ENCODE data around the gene PLXDC2.

The PLXDC2 gene

DNA sequence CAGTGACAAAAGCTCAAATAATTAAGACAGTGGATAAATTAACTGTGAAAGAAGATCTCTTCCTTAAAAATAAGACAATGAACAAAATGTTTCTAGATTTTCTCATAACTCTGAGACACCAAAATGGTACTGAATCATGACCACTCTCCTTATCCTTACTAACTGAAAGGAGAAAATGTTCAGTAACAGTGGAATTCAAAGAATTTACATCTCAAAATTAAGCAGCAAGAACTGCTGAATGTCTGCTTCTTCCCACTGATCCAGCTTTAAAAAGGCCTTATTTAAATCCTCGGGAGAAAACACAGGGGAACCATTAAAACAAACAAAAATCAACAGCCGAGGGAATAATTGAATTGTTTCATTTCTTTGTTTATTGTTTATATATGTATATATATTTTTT, 27.3 kb upstream of the PLXDC2 start:
- Histone ChIP-seq H3K4me3 (ENCODE audit: low read depth in 1 of 2, low read length in 2 of 2) (no peak overlapping the region), H3K9me3 (ENCODE audit: low read length) (no peaks in the 10 kb centered on the region), H3K4me1 (ENCODE audit: insufficient read depth, low read length) (no peaks in the 10 kb centered on the region), H3K36me3 (ENCODE audit: insufficient read depth, low read length) (no peaks in the 10 kb centered on the region), H3K27ac (ENCODE audit: low read depth, low read length) (no peak overlapping the region), H3K9ac (ENCODE audit: low read length) (no peak overlapping the region), H3K27me3 (ENCODE audit: control insufficient read depth in 1 of 2, insufficient read depth in 2 of 2, low read length in 2 of 2) (no peaks in the 10 kb centered on the region)

DNA sequence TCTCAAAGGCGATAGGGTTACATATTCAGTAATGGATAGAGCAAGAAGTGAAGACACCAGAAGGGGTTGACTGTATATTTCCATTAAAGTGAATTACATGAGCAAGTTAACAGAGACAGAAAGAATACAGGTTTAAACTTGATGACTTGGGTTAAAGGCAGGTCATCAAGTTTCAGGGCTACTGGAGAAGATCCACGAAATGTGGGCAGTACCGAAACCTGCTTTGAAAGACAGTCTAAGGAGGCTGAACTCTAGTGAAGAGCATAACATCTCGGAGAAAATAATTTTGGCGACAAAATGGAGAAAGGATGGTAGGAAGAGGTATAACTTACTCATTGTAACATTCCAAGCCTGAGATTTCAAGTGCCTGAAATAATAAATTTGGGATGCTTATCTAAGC, 26.6 kb upstream of the PLXDC2 start:
- Histone ChIP-seq H3K9ac (ENCODE audit: low read length) (no peak overlapping the region), H3K4me3 (ENCODE audit: low read depth in 1 of 2, low read length in 2 of 2) (no peak overlapping the region), H3K27me3 (ENCODE audit: control insufficient read depth in 1 of 2, insufficient read depth in 2 of 2, low read length in 2 of 2) (no peaks in the 10 kb centered on the region), H3K4me1 (ENCODE audit: insufficient read depth, low read length) (no peaks in the 10 kb centered on the region), H3K36me3 (ENCODE audit: insufficient read depth, low read length) (no peaks in the 10 kb centered on the region), H3K27ac (ENCODE audit: low read depth, low read length) (no peak overlapping the region), H3K9me3 (ENCODE audit: low read length) (no peaks in the 10 kb centered on the region)

GRCh38 chr10:19791032-19791431, 25.2 kb upstream of the PLXDC2 start:
- H3K4me1 ChIP-seq (ENCODE audit: insufficient read depth, low read length): no peaks in the 10 kb centered on the region
- H3K4me3 ChIP-seq (ENCODE audit: low read depth in 1 of 2, low read length in 2 of 2): no peak overlapping the region
- no peaks in the 10 kb centered on the region for H3K36me3 ChIP-seq (ENCODE audit: insufficient read depth, low read length)
- H3K27me3 ChIP-seq (ENCODE audit: control insufficient read depth in 1 of 2, insufficient read depth in 2 of 2, low read length in 2 of 2): no peaks in the 10 kb centered on the region
- no peak overlapping the region for H3K27ac ChIP-seq (ENCODE audit: low read depth, low read length)
- H3K9me3 ChIP-seq (ENCODE audit: low read length): no peaks in the 10 kb centered on the region
- H3K9ac ChIP-seq (ENCODE audit: low read length): no peak overlapping the region

- Histone ChIP-seq H3K4me3 (ENCODE audit: low read depth in 1 of 2, low read length in 2 of 2) (no peak overlapping the region), H3K9ac (ENCODE audit: low read length) (no peak overlapping the region), H3K4me1 (ENCODE audit: insufficient read depth, low read length) (no peaks in the 10 kb centered on the region), H3K9me3 (ENCODE audit: low read length) (no peaks in the 10 kb centered on the region), H3K27me3 (ENCODE audit: control insufficient read depth in 1 of 2, insufficient read depth in 2 of 2, low read length in 2 of 2) (no peaks in the 10 kb centered on the region), H3K36me3 (ENCODE audit: insufficient read depth, low read length) (no peaks in the 10 kb centered on the region), H3K27ac (ENCODE audit: low read depth, low read length) (no peak overlapping the region)
Measured at GRCh38 chr10:19795684-19796083, 20.5 kb upstream of the PLXDC2 start.

DNA sequence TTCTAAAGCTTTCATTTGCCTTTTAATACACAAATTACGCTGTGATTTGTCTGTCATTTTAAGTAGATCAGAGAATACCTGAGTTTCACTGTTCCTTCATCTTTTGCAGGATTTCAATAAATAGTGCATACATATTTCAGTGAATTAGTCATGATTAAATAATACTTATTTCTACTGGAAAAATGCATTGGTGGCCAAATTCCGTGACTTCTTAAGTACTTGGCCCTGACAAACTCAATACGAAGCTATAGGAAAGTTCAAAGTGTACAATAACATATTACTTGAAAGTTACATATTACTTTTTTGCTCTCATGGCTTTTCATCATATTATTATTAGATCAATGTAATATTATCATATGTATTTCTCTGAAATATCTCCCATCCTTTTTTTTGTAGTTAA, 16.1 kb upstream of the PLXDC2 start:
- Histone ChIP-seq H3K36me3 (ENCODE audit: insufficient read depth, low read length) (no peaks in the 10 kb centered on the region), H3K9ac (ENCODE audit: low read length) (no peak overlapping the region), H3K27me3 (ENCODE audit: control insufficient read depth in 1 of 2, insufficient read depth in 2 of 2, low read length in 2 of 2) (no peaks in the 10 kb centered on the region), H3K27ac (ENCODE audit: low read depth, low read length) (no peak overlapping the region), H3K4me1 (ENCODE audit: insufficient read depth, low read length) (no peaks in the 10 kb centered on the region), H3K4me3 (ENCODE audit: low read depth in 1 of 2, low read length in 2 of 2) (no peak overlapping the region), H3K9me3 (ENCODE audit: low read length) (no peaks in the 10 kb centered on the region)

DNA sequence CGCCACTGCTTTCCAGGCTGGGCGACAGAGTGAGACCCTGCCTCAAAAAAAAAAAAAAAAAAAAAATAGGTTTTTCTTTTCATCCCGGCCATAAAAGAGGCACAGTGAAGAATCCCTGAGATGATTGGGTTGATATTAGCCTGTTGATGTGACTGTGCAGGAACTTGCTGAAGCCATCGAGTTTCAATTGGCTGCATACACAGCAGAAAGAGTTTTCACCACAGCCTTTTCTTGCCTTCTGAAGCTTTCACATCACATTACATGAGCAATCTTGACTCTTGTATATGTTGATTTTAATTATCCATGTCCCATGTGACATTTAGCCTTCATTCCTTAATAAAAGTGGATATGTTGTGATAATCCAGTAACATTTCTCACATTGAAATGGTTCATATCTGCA, 14.9 kb upstream of the PLXDC2 start:
- H3K9ac ChIP-seq (ENCODE audit: low read length): no peak overlapping the region
- H3K9me3 ChIP-seq (ENCODE audit: low read length): no peaks in the 10 kb centered on the region
- H3K27me3 ChIP-seq (ENCODE audit: control insufficient read depth in 1 of 2, insufficient read depth in 2 of 2, low read length in 2 of 2): no peaks in the 10 kb centered on the region

DNA sequence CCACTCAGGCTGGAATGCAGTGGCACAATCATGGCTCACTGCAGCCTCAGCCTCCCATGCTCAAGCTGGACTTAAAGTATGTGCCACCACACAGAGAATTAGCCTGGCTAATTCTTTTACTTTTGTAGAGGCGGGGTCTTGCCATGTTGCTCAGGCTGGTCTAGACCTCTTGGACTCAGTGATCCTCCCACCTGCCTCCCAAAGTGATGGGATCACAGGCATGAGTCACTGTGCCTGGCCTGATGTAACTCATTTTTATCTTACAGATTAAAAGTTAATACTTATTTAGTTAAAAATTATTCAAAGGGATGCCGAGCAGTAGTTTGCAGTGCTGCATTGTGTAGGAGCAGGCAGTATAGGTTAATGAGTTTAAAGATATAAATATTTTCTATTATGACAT, 12.6 kb upstream of the PLXDC2 start:
- Histone ChIP-seq H3K9me3 (ENCODE audit: low read length) (no peaks in the 10 kb centered on the region), H3K4me1 (ENCODE audit: insufficient read depth, low read length) (no peaks in the 10 kb centered on the region), H3K36me3 (ENCODE audit: insufficient read depth, low read length) (no peaks in the 10 kb centered on the region), H3K27me3 (ENCODE audit: control insufficient read depth in 1 of 2, insufficient read depth in 2 of 2, low read length in 2 of 2) (no peaks in the 10 kb centered on the region), H3K9ac (ENCODE audit: low read length) (no peak overlapping the region), H3K27ac (ENCODE audit: low read depth, low read length) (no peak overlapping the region), H3K4me3 (ENCODE audit: low read depth in 1 of 2, low read length in 2 of 2) (no peak overlapping the region)

More for the DNA sequence above, 14.9 kb upstream of the PLXDC2 start:
- no peaks in the 10 kb centered on the region for H3K4me1 ChIP-seq (ENCODE audit: insufficient read depth, low read length)
- H3K4me3 ChIP-seq (ENCODE audit: low read depth in 1 of 2, low read length in 2 of 2): no peak overlapping the region
- H3K36me3 ChIP-seq (ENCODE audit: insufficient read depth, low read length): no peaks in the 10 kb centered on the region
- no peak overlapping the region for H3K27ac ChIP-seq (ENCODE audit: low read depth, low read length)

DNA sequence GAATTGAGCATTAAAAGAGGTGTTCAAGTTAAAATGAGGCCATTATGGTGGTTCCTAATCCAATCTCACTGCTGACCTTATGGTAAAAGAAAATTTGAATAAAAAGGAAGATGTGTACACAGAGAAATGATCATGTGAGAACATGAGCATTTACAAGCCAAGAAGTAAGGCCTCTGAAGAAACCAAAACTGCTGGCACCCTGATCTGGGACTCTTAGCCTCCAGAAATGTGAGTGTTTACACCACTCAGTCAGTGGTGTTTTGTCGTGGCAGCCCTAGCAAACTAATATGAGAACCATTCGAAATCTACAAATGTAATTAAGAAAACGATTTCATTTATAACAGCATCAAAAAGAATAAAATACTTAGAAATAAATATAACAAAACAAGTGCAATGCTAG, 6.8 kb upstream of the PLXDC2 start:
- no peak overlapping the region for H3K4me3 ChIP-seq (ENCODE audit: low read depth in 1 of 2, low read length in 2 of 2)
- H3K27me3 ChIP-seq (ENCODE audit: control insufficient read depth in 1 of 2, insufficient read depth in 2 of 2, low read length in 2 of 2): no peaks in the 10 kb centered on the region
- H3K36me3 ChIP-seq (ENCODE audit: insufficient read depth, low read length): no peaks in the 10 kb centered on the region
- H3K27ac ChIP-seq (ENCODE audit: low read depth, low read length): no peak overlapping the region
- no peaks in the 10 kb centered on the region for H3K9me3 ChIP-seq (ENCODE audit: low read length)
- H3K4me1 ChIP-seq (ENCODE audit: insufficient read depth, low read length): no peaks in the 10 kb centered on the region
- no peak overlapping the region for H3K9ac ChIP-seq (ENCODE audit: low read length)

DNA sequence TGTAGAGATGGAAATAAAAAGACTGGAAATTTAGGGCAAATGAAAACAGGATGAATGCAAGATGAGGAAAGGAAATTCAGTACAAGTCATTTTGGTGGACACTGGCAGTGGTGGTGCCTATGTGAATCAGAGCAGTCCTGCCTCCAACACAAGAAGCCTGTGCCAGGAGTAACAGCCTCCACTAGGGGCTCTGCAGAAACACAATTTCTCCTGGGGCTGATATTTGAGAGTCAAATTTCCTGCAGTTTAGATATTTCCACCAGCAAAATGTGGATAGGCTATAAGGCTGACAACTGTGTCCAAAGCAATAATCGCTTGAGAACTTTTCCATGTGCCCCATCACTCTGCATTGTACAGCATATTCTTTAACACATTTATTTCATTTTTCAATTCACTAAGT, 4.7 kb upstream of the PLXDC2 start:
- Histone ChIP-seq H3K4me3 (ENCODE audit: low read depth in 1 of 2, low read length in 2 of 2) (no peak overlapping the region), H3K9ac (ENCODE audit: low read length) (no peak overlapping the region), H3K36me3 (ENCODE audit: insufficient read depth, low read length) (no peaks in the 10 kb centered on the region), H3K27ac (ENCODE audit: low read depth, low read length) (no peak overlapping the region), H3K9me3 (ENCODE audit: low read length) (no peaks in the 10 kb centered on the region), H3K27me3 (ENCODE audit: control insufficient read depth in 1 of 2, insufficient read depth in 2 of 2, low read length in 2 of 2) (peaks cover 0 to 7% of the 10 kb centered on the region in 2 donors), H3K4me1 (ENCODE audit: insufficient read depth, low read length) (no peaks in the 10 kb centered on the region)

- no peak overlapping the region for H3K9ac ChIP-seq (ENCODE audit: low read length)
- H3K27ac ChIP-seq (ENCODE audit: low read depth, low read length): no peak overlapping the region
- no peaks in the 10 kb centered on the region for H3K36me3 ChIP-seq (ENCODE audit: insufficient read depth, low read length)
- no peaks in the 10 kb centered on the region for H3K9me3 ChIP-seq (ENCODE audit: low read length)
- no peaks in the 10 kb centered on the region for H3K4me1 ChIP-seq (ENCODE audit: insufficient read depth, low read length)
- no peak overlapping the region for H3K4me3 ChIP-seq (ENCODE audit: low read depth in 1 of 2, low read length in 2 of 2)
- H3K27me3 ChIP-seq (ENCODE audit: control insufficient read depth in 1 of 2, insufficient read depth in 2 of 2, low read length in 2 of 2): peaks cover 0 to 15% of the 10 kb centered on the region in 2 donors
Measured at GRCh38 chr10:19812976-19813375, 3.3 kb upstream of the PLXDC2 start.

- Histone ChIP-seq H3K4me1 (ENCODE audit: insufficient read depth, low read length) (peaks cover 7% of the 10 kb centered on the region), H3K27ac (ENCODE audit: low read depth, low read length) (peak overlapping the region; percentile 77)
Measured at GRCh38 chr10:19815036-19815730, 1.0 kb upstream of the PLXDC2 start.

GRCh38 chr10:19815731-19816410, 361 bp upstream of the PLXDC2 start:
- peak overlapping the region; percentile 71 for H3K9ac ChIP-seq (ENCODE audit: low read length)
- H3K27ac ChIP-seq (ENCODE audit: low read depth, low read length): peak overlapping the region; percentile 77
- H3K36me3 ChIP-seq (ENCODE audit: insufficient read depth, low read length): no peaks in the 10 kb centered on the region
- peaks cover 0 to 15% of the 10 kb centered on the region in 2 donors for H3K27me3 ChIP-seq (ENCODE audit: control insufficient read depth in 1 of 2, insufficient read depth in 2 of 2, low read length in 2 of 2)
- peaks cover 7% of the 10 kb centered on the region for H3K4me1 ChIP-seq (ENCODE audit: insufficient read depth, low read length)
- H3K4me3 ChIP-seq (ENCODE audit: low read depth in 1 of 2, low read length in 2 of 2): peak overlapping the region; percentile 96 to 97
- H3K9me3 ChIP-seq (ENCODE audit: low read length): no peaks in the 10 kb centered on the region

More at GRCh38 chr10:19815036-19815730, 1.0 kb upstream of the PLXDC2 start:
- Histone ChIP-seq H3K36me3 (ENCODE audit: insufficient read depth, low read length) (no peaks in the 10 kb centered on the region), H3K4me3 (ENCODE audit: low read depth in 1 of 2, low read length in 2 of 2) (peak overlapping the region; percentile 96 to 97), H3K27me3 (ENCODE audit: control insufficient read depth in 1 of 2, insufficient read depth in 2 of 2, low read length in 2 of 2) (peaks cover 0 to 15% of the 10 kb centered on the region in 2 donors), H3K9ac (ENCODE audit: low read length) (peak overlapping the region; percentile 31), H3K9me3 (ENCODE audit: low read length) (no peaks in the 10 kb centered on the region)

Data from muscle layer of colon (tissue), 2 donors.